DOHH2 (cell line): ENCODE data around the gene ZNF860.

Source experiments
- H3F3A ChIP-seq: fragments of 200-600 bp; sonication (generic), shearing (Covaris generic); 2 replicates; pipeline ENCODE4 v1.6.0; 2016; ENCODE audit warnings: antibody characterized with exemption, mild to moderate bottlenecking; ENCODE audit not compliant: control insufficient read depth, insufficient read depth
- H3K27ac ChIP-seq: fragments of 200-600 bp; sonication (generic); 2 replicates; pipeline ENCODE4 v1.5.1; 2014; ENCODE audit warnings: low read depth, mild to moderate bottlenecking, low read length, moderate library complexity
- H3K27me3 ChIP-seq: fragments of 200-600 bp; sonication (generic); 2 replicates; pipeline ENCODE4 v1.6.1; 2014; ENCODE audit warnings: mild to moderate bottlenecking, low read length, mixed read lengths; ENCODE audit not compliant: control insufficient read depth
- H3K36me3 ChIP-seq: fragments of 200-600 bp; sonication (generic); 2 replicates; pipeline ENCODE4 v1.6.1; 2014; ENCODE audit warnings: mild to moderate bottlenecking, low read length, moderate library complexity, mixed read lengths; ENCODE audit not compliant: control insufficient read depth
- H3K4me1 ChIP-seq: fragments of 200-600 bp; sonication (generic); 2 replicates; pipeline ENCODE4 v1.6.1; 2014; ENCODE audit warnings: mild to moderate bottlenecking, low read length, mixed read lengths; ENCODE audit not compliant: control insufficient read depth
- H3K4me2 ChIP-seq: fragments of 200-600 bp; sonication (generic); 2 replicates; pipeline ENCODE4 v1.6.0; 2014; ENCODE audit warnings: mild to moderate bottlenecking, low read length, moderate library complexity
- H3K4me3 ChIP-seq: fragments of 200-600 bp; sonication (generic); 2 replicates; pipeline ENCODE4 v1.5.1; 2014; ENCODE audit warnings: mild to moderate bottlenecking, low read length, mixed read lengths
- H3K79me2 ChIP-seq: fragments of 200-600 bp; sonication (generic); 2 replicates; pipeline ENCODE4 v1.6.1; 2014; ENCODE audit warnings: mild to moderate bottlenecking, low read length, mixed read lengths; ENCODE audit not compliant: control insufficient read depth
- H3K9me2 ChIP-seq: fragments of 200-600 bp; sonication (generic); replicated peaks from 2 replicates; pipeline ENCODE4 v1.6.1; 2014; ENCODE audit warnings: mild to moderate bottlenecking, low read length, mixed read lengths; ENCODE audit not compliant: control insufficient read depth
- H3K9me3 ChIP-seq: fragments of 200-600 bp; sonication (generic); 2 replicates; pipeline ENCODE4 v1.6.1; 2014; ENCODE audit warnings: antibody characterized with exemption, low read length, mixed read lengths; ENCODE audit not compliant: control insufficient read depth, insufficient read depth
- H4K20me1 ChIP-seq: fragments of 200-600 bp; sonication (generic); 2 replicates; pipeline ENCODE4 v1.6.0; 2014; ENCODE audit warnings: low read depth, mild to moderate bottlenecking, antibody characterized with exemption, low read length, moderate library complexity; ENCODE audit not compliant: control insufficient read depth, insufficient read depth
- CTCF ChIP-seq: fragments of 200-600 bp; sonication (generic); IDR thresholded peaks from one replicate; pipeline ENCODE4 v1.5.1; 2014; ENCODE audit warnings: antibody characterized with exemption, mild to moderate bottlenecking, low read depth, low read length; ENCODE audit not compliant: poor library complexity, severe bottlenecking
- EZH2phosphoT487 ChIP-seq: fragments of 200-600 bp; sonication (generic); IDR thresholded peaks from 2 replicates; pipeline ENCODE4 v1.6.1; 2017; ENCODE audit warnings: borderline replicate concordance, mild to moderate bottlenecking, antibody characterized with exemption, low read length, moderate library complexity, mixed read lengths

The ZNF860 gene

GRCh38 chr3:31934866-31935265 is 46.7 kb upstream of the ZNF860 start:
- peaks cover 94% of the 10 kb centered on the region for H3K79me2 ChIP-seq
- peaks cover 100% of the 10 kb centered on the region for H3K4me1 ChIP-seq
- no peak for TF ChIP-seq EZH2phosphoT487
- no peak for TF ChIP-seq CTCF
- peak overlapping the region; percentile 96 for H3K27ac ChIP-seq
- no peaks in the 10 kb centered on the region for H3K27me3 ChIP-seq
- no peaks in the 10 kb centered on the region for H3K9me2 ChIP-seq
- no peaks in the 10 kb centered on the region for H4K20me1 ChIP-seq
- no peaks in the 10 kb centered on the region; the same call in 1 of the 2 replicates for H3K36me3 ChIP-seq
- H3K4me3 ChIP-seq, result peak overlapping the region; percentile 32
- peaks cover 31% of the 10 kb centered on the region for H3F3A ChIP-seq
- no peaks in the 10 kb centered on the region for H3K9me3 ChIP-seq
- peak overlapping the region; percentile 59 for H3K4me2 ChIP-seq

GRCh38 chr3:31936420-31937060 is 45.0 kb upstream of the ZNF860 start:
- peaks cover 11% of the 10 kb centered on the region for H3K36me3 ChIP-seq
- H3K27me3 ChIP-seq, result no peaks in the 10 kb centered on the region
- H3K9me2 ChIP-seq, result no peaks in the 10 kb centered on the region
- peak overlapping the region; percentile 59 for H3K4me2 ChIP-seq
- peaks cover 27% of the 10 kb centered on the region for H3F3A ChIP-seq
- H3K27ac ChIP-seq, result peak overlapping the region; percentile 96
- H3K4me1 ChIP-seq, result peaks cover 100% of the 10 kb centered on the region
- H4K20me1 ChIP-seq, result no peaks in the 10 kb centered on the region
- no peak for TF ChIP-seq EZH2phosphoT487
- TF ChIP-seq CTCF, result no peak
- H3K79me2 ChIP-seq, result peaks cover 100% of the 10 kb centered on the region
- no peak overlapping the region for H3K4me3 ChIP-seq
- no peaks in the 10 kb centered on the region for H3K9me3 ChIP-seq

- Histone ChIP-seq H3K79me2 (peaks cover 100% of the 10 kb centered on the region), H3K36me3 (peaks cover 13% of the 10 kb centered on the region), H3K4me3 (no peak overlapping the region), H3K27ac (no peak overlapping the region), H3K4me1 (peaks cover 100% of the 10 kb centered on the region), H4K20me1 (no peaks in the 10 kb centered on the region), H3K9me2 (no peaks in the 10 kb centered on the region), H3F3A (peaks cover 26% of the 10 kb centered on the region), H3K27me3 (no peaks in the 10 kb centered on the region), H3K9me3 (no peaks in the 10 kb centered on the region), H3K4me2 (peak overlapping the region; percentile 1; the same call in 1 of the 2 replicates)
- peak; percentile 34 for TF ChIP-seq CTCF
- no peak for TF ChIP-seq EZH2phosphoT487
Observed at GRCh38 chr3:31937225-31937624, 44.3 kb upstream of the ZNF860 start.
